VCaP (cell line): Measurements from ENCODE around the gene ARHGAP32.

Experiments used
- H3K27ac ChIP-seq: fragments of 450-650 bp; 2 replicates; pipeline ENCODE4 v1.5.1; 2017
- CTCF ChIP-seq: fragments of 450-650 bp; conservative IDR thresholded peaks from 2 replicates; pipeline ENCODE4 v1.5.1; 2017; ENCODE audit warnings: mild to moderate bottlenecking, moderate library complexity

Gene ARHGAP32

GRCh38 chr11:128917144-128917724, 274.9 kb downstream of the ARHGAP32 start:
- TF ChIP-seq CTCF: no peak
- H3K27ac ChIP-seq: no peak overlapping the region

- H3K27ac ChIP-seq: no peak overlapping the region
- TF ChIP-seq CTCF: no peak
These were observed 275.4 kb downstream of the ARHGAP32 start for GRCh38 chr11:128916681-128917080.

- TF ChIP-seq CTCF: no peak
- no peak overlapping the region for H3K27ac ChIP-seq
These were observed 276.0 kb downstream of the ARHGAP32 start for GRCh38 chr11:128916037-128916572.

- no peak overlapping the region for H3K27ac ChIP-seq
- TF ChIP-seq CTCF: no peak
These were observed 277.0 kb downstream of the ARHGAP32 start for GRCh38 chr11:128915149-128915521.
